DND-41 (cell line): ENCODE results near the gene EHMT1.

Source experiments
- ATAC-seq: fragments of 200-7000 bp; cut with Tn5 transposase; 3 replicates; pipeline ENCODE4 v1.9.1; 2021; ENCODE audit warnings: low read depth; ENCODE audit not compliant: insufficient read depth
- DNase-seq: peaks from one replicate; pipeline ENCODE4 v3.0.0-alpha.2; 2020
- H2AFZ ChIP-seq: 2 replicates; pipeline ENCODE4 v1.6.0; 2012; ENCODE audit warnings: low read depth, low read length
- H3K27ac ChIP-seq: 2 replicates; pipeline ENCODE4 v1.5.1; 2012; ENCODE audit warnings: low read length, inconsistent platforms
- H3K27me3 ChIP-seq: fragments of 200-600 bp; sonication (generic); 2 replicates; pipeline ENCODE4 v1.6.0; 2012; ENCODE audit warnings: low read length, mild to moderate bottlenecking, inconsistent platforms; ENCODE audit not compliant: insufficient read depth, poor library complexity
- H3K36me3 ChIP-seq: 2 replicates; pipeline ENCODE4 v1.5.1; 2012; ENCODE audit warnings: low read length, inconsistent platforms; ENCODE audit not compliant: insufficient read depth
- H3K4me1 ChIP-seq: 2 replicates; pipeline ENCODE4 v1.5.1; 2012; ENCODE audit warnings: mild to moderate bottlenecking, low read length; ENCODE audit not compliant: insufficient read depth
- H3K4me2 ChIP-seq: 2 replicates; pipeline ENCODE4 v1.6.0; 2012; ENCODE audit warnings: mild to moderate bottlenecking, moderate library complexity, low read length, inconsistent platforms; ENCODE audit not compliant: insufficient read depth
- H3K4me3 ChIP-seq, 2 experiments: fragments of 200-600 bp in 1 of 2; shearing (Covaris generic) in 1 of 2; 2 replicates each; pipeline ENCODE4 v1.5.1; 2012 to 2016; ENCODE audit warnings: inconsistent platforms in 2 of 2, low read length in 2 of 2, mild to moderate bottlenecking in 2 of 2, low read depth in 1 of 2, moderate library complexity in 1 of 2
- H3K79me2 ChIP-seq: 2 replicates; pipeline ENCODE4 v1.6.0; 2012; ENCODE audit warnings: low read length, inconsistent platforms; ENCODE audit not compliant: insufficient read depth
- H3K9ac ChIP-seq: 2 replicates; pipeline ENCODE4 v1.6.0; 2012; ENCODE audit warnings: low read depth, mild to moderate bottlenecking, inconsistent platforms, low read length, moderate library complexity
- H3K9me3 ChIP-seq: 2 replicates; pipeline ENCODE4 v1.5.1; 2012; ENCODE audit warnings: low read length, moderate library complexity, mild to moderate bottlenecking, inconsistent platforms; ENCODE audit not compliant: insufficient read depth, severe bottlenecking
- H4K20me1 ChIP-seq: 2 replicates; pipeline ENCODE4 v1.6.0; 2012; ENCODE audit warnings: low read length; ENCODE audit not compliant: insufficient read depth
- EZH2 ChIP-seq: IDR thresholded peaks from 3 replicates; pipeline ENCODE4 v1.6.1; 2012; ENCODE audit warnings: borderline replicate concordance, low read depth, mild to moderate bottlenecking, moderate library complexity, low read length, inconsistent platforms; ENCODE audit not compliant: severe bottlenecking
- TF ChIP-seq, protein P1 (sequence below): IDR thresholded peaks from 2 replicates; pipeline ENCODE4 v1.5.1; 2012; ENCODE audit warnings: borderline replicate concordance, low read length, moderate library complexity, mild to moderate bottlenecking; ENCODE audit not compliant: poor library complexity, severe bottlenecking; ENCODE audit errors: extremely low read depth

The EHMT1 gene

DNA sequence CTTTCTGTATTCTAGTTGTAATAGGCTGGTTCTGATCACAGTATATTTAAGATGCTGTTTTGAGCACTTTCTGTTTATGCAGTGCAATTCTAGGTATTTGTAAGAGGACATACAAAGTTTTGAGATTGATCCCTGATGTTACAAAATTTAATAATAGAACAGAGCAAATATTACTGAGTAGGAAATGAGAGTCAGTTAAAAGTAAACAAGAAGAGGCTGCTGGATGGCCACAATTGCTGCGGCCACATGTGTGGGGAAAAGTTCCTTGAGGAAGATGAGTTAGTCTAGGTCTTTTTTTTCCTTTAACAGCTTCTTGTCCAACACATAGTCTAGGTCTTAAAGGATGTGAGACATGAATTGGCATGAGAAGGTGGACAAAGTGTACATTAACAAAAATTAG lies 11.3 kb downstream of the EHMT1 start:
- H3K79me2 ChIP-seq: peaks cover 96% of the 10 kb centered on the region
- ATAC-seq (no peak), DNase-seq (no peak)
- no peak for TF ChIP-seq EZH2
- TF ChIP-seq, protein P1, sequence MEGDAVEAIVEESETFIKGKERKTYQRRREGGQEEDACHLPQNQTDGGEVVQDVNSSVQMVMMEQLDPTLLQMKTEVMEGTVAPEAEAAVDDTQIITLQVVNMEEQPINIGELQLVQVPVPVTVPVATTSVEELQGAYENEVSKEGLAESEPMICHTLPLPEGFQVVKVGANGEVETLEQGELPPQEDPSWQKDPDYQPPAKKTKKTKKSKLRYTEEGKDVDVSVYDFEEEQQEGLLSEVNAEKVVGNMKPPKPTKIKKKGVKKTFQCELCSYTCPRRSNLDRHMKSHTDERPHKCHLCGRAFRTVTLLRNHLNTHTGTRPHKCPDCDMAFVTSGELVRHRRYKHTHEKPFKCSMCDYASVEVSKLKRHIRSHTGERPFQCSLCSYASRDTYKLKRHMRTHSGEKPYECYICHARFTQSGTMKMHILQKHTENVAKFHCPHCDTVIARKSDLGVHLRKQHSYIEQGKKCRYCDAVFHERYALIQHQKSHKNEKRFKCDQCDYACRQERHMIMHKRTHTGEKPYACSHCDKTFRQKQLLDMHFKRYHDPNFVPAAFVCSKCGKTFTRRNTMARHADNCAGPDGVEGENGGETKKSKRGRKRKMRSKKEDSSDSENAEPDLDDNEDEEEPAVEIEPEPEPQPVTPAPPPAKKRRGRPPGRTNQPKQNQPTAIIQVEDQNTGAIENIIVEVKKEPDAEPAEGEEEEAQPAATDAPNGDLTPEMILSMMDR: no peak
- H3K9ac ChIP-seq: no peak overlapping the region
- no peaks in the 10 kb centered on the region for H3K9me3 ChIP-seq
- H3K4me3 ChIP-seq: no peak overlapping the region
- H2AFZ ChIP-seq: no peak overlapping the region
- H3K27me3 ChIP-seq: no peaks in the 10 kb centered on the region
- H3K27ac ChIP-seq: no peak overlapping the region
- H4K20me1 ChIP-seq: peaks cover 63% of the 10 kb centered on the region
- H3K4me1 ChIP-seq: peaks cover 13% of the 10 kb centered on the region
- H3K36me3 ChIP-seq: no peaks in the 10 kb centered on the region
- H3K4me2 ChIP-seq: no peak overlapping the region

DNA sequence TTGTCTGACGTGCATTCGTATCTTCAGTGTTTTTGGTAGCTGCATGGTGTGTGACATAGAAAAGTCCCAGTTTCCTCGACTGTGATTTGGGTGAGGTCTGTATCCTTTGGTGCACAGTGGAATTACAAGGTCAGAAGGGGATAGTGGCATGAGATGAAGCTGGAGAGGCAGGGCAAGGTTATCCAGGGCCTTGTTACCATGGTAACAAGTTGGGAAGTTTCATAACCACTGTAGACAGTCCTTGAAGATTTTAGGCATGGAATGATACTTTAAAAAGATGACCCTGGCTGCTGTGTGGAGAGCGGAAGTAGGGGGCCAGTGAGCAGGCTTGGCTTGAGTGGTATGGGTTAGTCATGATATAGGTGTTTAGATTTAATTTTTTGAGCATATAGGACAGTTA lies 11.9 kb downstream of the EHMT1 start:
- ATAC-seq (no peak), DNase-seq (no peak)
- Histone ChIP-seq H3K4me1 (peaks cover 12% of the 10 kb centered on the region), H3K4me3 (no peak overlapping the region), H3K27me3 (no peaks in the 10 kb centered on the region), H3K9ac (no peak overlapping the region), H3K79me2 (peaks cover 93% of the 10 kb centered on the region), H2AFZ (no peak overlapping the region), H4K20me1 (peaks cover 59% of the 10 kb centered on the region), H3K4me2 (no peak overlapping the region), H3K36me3 (no peaks in the 10 kb centered on the region), H3K9me3 (no peaks in the 10 kb centered on the region), H3K27ac (no peak overlapping the region)
- TF ChIP-seq, protein P1: no peak
- no peak for TF ChIP-seq EZH2

DNA sequence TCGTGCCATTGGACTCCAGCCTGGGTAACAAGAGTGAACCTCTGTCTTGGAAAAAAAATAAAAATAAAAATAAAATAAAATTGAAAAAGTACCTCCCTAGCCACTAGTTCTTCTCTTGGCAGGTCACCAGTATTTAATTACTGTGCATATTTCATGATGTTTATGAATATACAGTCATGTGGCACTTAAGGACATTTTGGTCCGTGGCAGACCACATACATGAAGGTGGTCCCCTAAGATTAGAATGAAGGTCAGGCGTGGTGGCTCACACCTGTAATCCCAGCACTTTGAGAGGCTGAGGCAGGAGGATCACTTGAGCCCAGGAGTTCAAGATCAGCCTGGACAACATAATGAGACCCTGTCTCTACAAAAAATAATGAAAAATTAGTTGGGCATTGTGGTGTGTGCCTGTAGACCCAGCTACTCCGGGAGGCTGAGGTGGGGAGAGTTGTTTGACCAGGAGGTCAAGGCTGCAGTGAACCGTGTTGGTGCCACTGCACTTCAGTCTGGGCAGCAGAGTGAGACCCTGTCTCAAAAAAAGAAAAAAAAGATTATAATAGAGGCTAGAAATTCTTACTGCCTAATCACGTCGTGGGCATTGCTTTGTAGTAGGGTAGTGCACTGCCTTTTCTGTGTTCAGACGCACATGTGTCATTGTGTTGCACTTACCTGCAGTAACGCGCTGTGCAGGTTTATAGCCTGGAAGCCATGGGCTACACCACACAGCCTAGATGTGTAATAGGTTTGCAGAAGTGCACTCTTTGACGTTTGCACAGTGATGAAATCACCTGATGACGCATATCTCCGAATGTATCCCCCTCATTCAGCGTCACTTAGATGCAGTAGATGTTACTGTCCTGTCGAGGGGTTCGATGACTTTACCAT lies 12.8 kb downstream of the EHMT1 start:
- no peak for DNase-seq
- no peak for TF ChIP-seq EZH2
- TF ChIP-seq, protein P1: no peak
- Histone ChIP-seq H4K20me1 (peaks cover 55% of the 10 kb centered on the region), H3K79me2 (peaks cover 93% of the 10 kb centered on the region), H3K27me3 (no peaks in the 10 kb centered on the region), H3K36me3 (no peaks in the 10 kb centered on the region), H3K4me1 (peaks cover 12% of the 10 kb centered on the region), H3K9ac (no peak overlapping the region), H2AFZ (no peak overlapping the region), H3K4me2 (no peak overlapping the region), H3K9me3 (no peaks in the 10 kb centered on the region), H3K27ac (no peak overlapping the region), H3K4me3 (no peak overlapping the region)
- no peak for ATAC-seq
